OCI-LY7 (cell line): ENCODE data around the gene ZNF652. TPM values are rescaled to one million over a fixed set of nuclear protein-coding genes. Genes with fewer than 3 reads are reported as not detected.

ENCODE experiments used
- BruUV-seq: library from RNA; stranded (reverse); fragments of 400-500 nt; replicated peaks from 2 replicates; lab custom pipeline; 2021; lab: Mats Ljungman, UMichigan
- CTCF ChIA-PET: fragments of 300-600 bp; sonication (Branson Sonifier 250); formaldehyde crosslinking; loops from one replicate; lab custom pipeline; 2022; ENCODE audit warnings: antibody characterized with exemption; ENCODE audit not compliant: unreplicated experiment; lab: Charles Lee
- POLR2A ChIA-PET: fragments of 300-600 bp; sonication (Branson Sonifier 250); formaldehyde crosslinking; loops from one replicate; lab custom pipeline; 2022; ENCODE audit warnings: antibody characterized with exemption; lab: Charles Lee
- DNase-seq: peaks from one replicate; pipeline ENCODE4 v3.0.0-alpha.2; 2015; ENCODE audit warnings: low spot score
- H2AFZ ChIP-seq: fragments of 200-600 bp; sonication (generic), shearing (Covaris generic); 2 replicates; pipeline ENCODE4 v1.6.1; 2014; ENCODE audit warnings: mild to moderate bottlenecking, antibody characterized with exemption, low read length, moderate library complexity
- H3K27ac ChIP-seq: fragments of 200-600 bp; sonication (generic); 2 replicates; pipeline ENCODE4 v1.5.1; 2014; ENCODE audit warnings: mixed run types, low read depth, mild to moderate bottlenecking, moderate library complexity, low read length, inconsistent platforms; ENCODE audit not compliant: poor library complexity, severe bottlenecking
- H3K36me3 ChIP-seq: fragments of 200-600 bp; sonication (generic); 2 replicates; pipeline ENCODE4 v1.6.1; 2014; ENCODE audit warnings: mild to moderate bottlenecking, antibody characterized with exemption, low read length, moderate library complexity, mixed read lengths; ENCODE audit not compliant: insufficient read depth
- H3K4me1 ChIP-seq: fragments of 200-600 bp; sonication (generic); 2 replicates; pipeline ENCODE4 v1.5.1; 2014; ENCODE audit warnings: mild to moderate bottlenecking, low read length; ENCODE audit not compliant: insufficient read depth, poor library complexity, severe bottlenecking
- H3K4me2 ChIP-seq: fragments of 200-600 bp; sonication (generic); 2 replicates; pipeline ENCODE4 v1.6.1; 2014; ENCODE audit warnings: mild to moderate bottlenecking, low read length
- H3K4me3 ChIP-seq: fragments of 200-600 bp; sonication (generic); 2 replicates; pipeline ENCODE4 v1.5.1; 2014; ENCODE audit warnings: mild to moderate bottlenecking, low read depth, low read length; ENCODE audit not compliant: poor library complexity, severe bottlenecking
- H3K79me2 ChIP-seq: fragments of 200-600 bp; sonication (generic); 2 replicates; pipeline ENCODE4 v1.6.1; 2016; ENCODE audit warnings: low read depth, mild to moderate bottlenecking, low read length, moderate library complexity, mixed read lengths; ENCODE audit not compliant: insufficient read depth
- H3K9me2 ChIP-seq: fragments of 200-600 bp; sonication (generic); 2 replicates; pipeline ENCODE4 v1.6.1; 2016; ENCODE audit warnings: mild to moderate bottlenecking, low read length, mixed read lengths; ENCODE audit not compliant: insufficient read depth
- H3K9me3 ChIP-seq: fragments of 200-600 bp; sonication (generic); 2 replicates; pipeline ENCODE4 v1.6.1; 2014; ENCODE audit warnings: mild to moderate bottlenecking, mixed run types, low read length, mixed read lengths
- H4K20me1 ChIP-seq: fragments of 200-600 bp; sonication (generic); 2 replicates; pipeline ENCODE4 v1.6.1; 2014; ENCODE audit warnings: mild to moderate bottlenecking, antibody characterized with exemption, low read length, moderate library complexity, mixed read lengths; ENCODE audit not compliant: insufficient read depth
- EZH2phosphoT487 ChIP-seq: fragments of 200-600 bp; sonication (generic); IDR thresholded peaks from 2 replicates; pipeline ENCODE4 v1.6.1; 2018; ENCODE audit warnings: low read depth, borderline replicate concordance, mild to moderate bottlenecking, mixed run types, antibody characterized with exemption, low read length, moderate library complexity, mixed read lengths
- intact Hi-C: fragments of 100-400 bp; cut with micrococcal nuclease; formaldehyde crosslinking; loops from one replicate; pipeline ENCODE4 v1.10.0; 2022; ENCODE audit not compliant: unreplicated experiment
- total RNA-seq, 2 experiments: library from RNA; depleted of rRNA in 1 of 2; stranded (reverse); fragments of >200 nt in 1 of 2; shearing (Covaris generic) in 1 of 2; gene quantifications; 2 replicates each; pipeline ENCODE4 v1.2.3, GENCODE V29; 2014 to 2022
- TF ChIP-seq, protein P1 (sequence below): fragments of 200-600 bp; sonication (generic); conservative IDR thresholded peaks from 2 replicates; pipeline ENCODE4 v1.5.1; 2014; ENCODE audit warnings: mild to moderate bottlenecking, antibody characterized with exemption, low read length, moderate library complexity, mixed read lengths

ZNF652 gene
- total RNA-seq, 2 experiments from 2014 or later, result 36.8 to 69.7 TPM

DNA sequence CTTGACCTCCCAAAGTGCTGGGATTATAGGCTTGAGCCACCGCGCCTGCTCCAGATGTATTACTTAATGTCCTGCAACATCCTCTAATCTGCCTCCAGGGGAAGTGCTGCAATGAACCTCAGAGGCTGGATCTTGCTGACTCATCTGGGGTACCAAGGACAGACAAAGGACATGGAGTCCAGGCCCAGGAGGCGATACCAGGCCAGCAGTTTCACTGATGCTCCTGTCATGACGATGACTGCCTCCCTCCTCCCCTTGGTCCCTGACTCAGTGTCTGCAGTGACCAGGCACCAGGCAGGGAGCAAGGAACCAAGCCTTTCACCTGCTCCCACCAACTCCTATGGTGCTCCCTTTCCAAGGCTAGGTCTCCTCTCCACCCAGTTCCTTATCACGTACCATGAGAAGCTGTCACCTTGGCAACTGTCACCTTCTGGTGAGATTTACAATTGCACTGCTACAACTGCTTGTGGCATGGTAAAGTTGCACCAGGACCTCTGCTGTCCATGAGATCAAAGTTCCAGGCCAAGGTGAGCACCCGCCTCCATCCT lies 109.8 kb downstream of the ZNF652 start:
- H3K9me2 ChIP-seq, result no peaks in the 10 kb centered on the region
- BruUV-seq, result no TSS peak
- intact Hi-C loops, result no loop called here
- no peaks in the 10 kb centered on the region for H3K79me2 ChIP-seq
- CTCF ChIA-PET, result no interaction called here
- TF ChIP-seq EZH2phosphoT487, result no peak
- TF ChIP-seq, protein P1, sequence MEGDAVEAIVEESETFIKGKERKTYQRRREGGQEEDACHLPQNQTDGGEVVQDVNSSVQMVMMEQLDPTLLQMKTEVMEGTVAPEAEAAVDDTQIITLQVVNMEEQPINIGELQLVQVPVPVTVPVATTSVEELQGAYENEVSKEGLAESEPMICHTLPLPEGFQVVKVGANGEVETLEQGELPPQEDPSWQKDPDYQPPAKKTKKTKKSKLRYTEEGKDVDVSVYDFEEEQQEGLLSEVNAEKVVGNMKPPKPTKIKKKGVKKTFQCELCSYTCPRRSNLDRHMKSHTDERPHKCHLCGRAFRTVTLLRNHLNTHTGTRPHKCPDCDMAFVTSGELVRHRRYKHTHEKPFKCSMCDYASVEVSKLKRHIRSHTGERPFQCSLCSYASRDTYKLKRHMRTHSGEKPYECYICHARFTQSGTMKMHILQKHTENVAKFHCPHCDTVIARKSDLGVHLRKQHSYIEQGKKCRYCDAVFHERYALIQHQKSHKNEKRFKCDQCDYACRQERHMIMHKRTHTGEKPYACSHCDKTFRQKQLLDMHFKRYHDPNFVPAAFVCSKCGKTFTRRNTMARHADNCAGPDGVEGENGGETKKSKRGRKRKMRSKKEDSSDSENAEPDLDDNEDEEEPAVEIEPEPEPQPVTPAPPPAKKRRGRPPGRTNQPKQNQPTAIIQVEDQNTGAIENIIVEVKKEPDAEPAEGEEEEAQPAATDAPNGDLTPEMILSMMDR, result no peak
- H3K27ac ChIP-seq, result no peak overlapping the region
- H2AFZ ChIP-seq, result no peak overlapping the region
- no peaks in the 10 kb centered on the region for H3K4me1 ChIP-seq
- H3K4me3 ChIP-seq, result no peak overlapping the region
- no peak overlapping the region for H3K4me2 ChIP-seq
- H4K20me1 ChIP-seq, result no peaks in the 10 kb centered on the region
- no peaks in the 10 kb centered on the region for H3K36me3 ChIP-seq
- POLR2A ChIA-PET, result no interaction called here
- no peaks in the 10 kb centered on the region for H3K9me3 ChIP-seq
- DNase-seq, result no peak

DNA sequence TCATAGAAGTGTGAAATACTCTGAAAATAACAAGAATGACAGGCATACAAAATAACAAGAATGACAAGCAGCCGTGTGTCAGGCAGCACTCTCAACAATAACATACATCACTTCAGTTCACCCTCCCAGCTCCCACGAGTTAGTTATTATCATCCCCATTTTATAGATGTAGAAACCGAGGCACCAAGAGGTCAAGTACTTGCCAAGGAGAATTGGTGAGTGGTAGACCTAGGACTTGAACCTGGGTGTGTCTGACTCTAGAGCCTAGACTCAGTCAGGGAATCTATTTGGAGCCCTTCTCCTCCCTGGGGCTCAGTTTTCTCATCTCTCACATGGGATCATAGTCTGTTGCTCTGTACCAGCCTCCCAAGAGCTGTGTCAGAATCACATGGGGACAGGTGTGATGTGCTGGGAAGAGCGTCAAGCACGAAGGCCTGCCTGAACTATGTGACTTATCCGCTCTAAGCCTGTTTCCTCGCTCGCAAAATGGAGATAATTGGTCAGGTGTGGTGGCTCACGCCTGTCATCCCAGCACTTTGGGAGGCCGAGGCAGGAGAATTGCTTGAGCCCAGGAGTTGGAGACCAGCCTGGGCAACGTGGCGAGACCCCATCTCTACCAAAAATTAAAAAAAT lies 112.0 kb downstream of the ZNF652 start:
- Histone ChIP-seq H2AFZ (no peak overlapping the region), H3K9me3 (no peaks in the 10 kb centered on the region), H3K36me3 (no peaks in the 10 kb centered on the region), H3K4me1 (no peaks in the 10 kb centered on the region), H4K20me1 (no peaks in the 10 kb centered on the region), H3K4me2 (no peak overlapping the region), H3K4me3 (no peak overlapping the region), H3K9me2 (no peaks in the 10 kb centered on the region), H3K79me2 (no peaks in the 10 kb centered on the region), H3K27ac (no peak overlapping the region)
- no TSS peak for BruUV-seq
- TF ChIP-seq, protein P1, result no peak
- no peak for TF ChIP-seq EZH2phosphoT487
- no peak for DNase-seq
- ChIA-PET CTCF (no interaction called here), POLR2A (no interaction called here)
- intact Hi-C loops, result no loop called here

DNA sequence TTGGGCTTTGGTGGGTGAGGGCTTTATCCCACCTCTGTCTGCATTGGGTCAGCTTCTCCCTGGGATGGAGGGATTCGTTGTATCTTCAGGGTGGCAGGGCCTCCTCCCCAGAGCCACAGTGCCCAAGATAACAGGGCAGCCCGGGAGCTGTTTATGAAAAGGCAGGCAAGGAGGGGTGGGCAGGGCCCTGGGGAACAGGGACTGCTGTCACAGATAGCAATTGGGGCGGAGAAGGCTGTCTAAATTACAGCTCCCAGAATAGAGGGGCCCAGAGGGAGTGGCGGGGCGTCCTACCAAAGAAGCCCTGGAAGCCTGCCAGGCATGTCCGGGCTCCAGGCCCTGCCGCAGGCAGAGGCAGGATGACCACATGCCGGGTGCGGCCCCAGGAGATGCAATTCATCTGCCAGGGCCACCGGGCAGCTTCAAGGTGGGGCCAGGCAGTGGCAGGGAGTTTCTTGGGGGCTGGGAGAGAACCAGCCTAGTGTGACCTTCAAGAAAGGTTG lies 112.7 kb downstream of the ZNF652 start:
- no peak for DNase-seq
- Histone ChIP-seq H3K36me3 (no peaks in the 10 kb centered on the region), H3K4me3 (no peak overlapping the region), H2AFZ (no peak overlapping the region), H4K20me1 (no peaks in the 10 kb centered on the region), H3K27ac (no peak overlapping the region), H3K9me3 (no peaks in the 10 kb centered on the region), H3K79me2 (no peaks in the 10 kb centered on the region), H3K4me2 (no peak overlapping the region), H3K4me1 (no peaks in the 10 kb centered on the region), H3K9me2 (no peaks in the 10 kb centered on the region)
- POLR2A ChIA-PET, result no interaction called here
- BruUV-seq, result no TSS peak
- CTCF ChIA-PET, result no interaction called here
- intact Hi-C loops, result no loop called here
- no peak for TF ChIP-seq EZH2phosphoT487
- TF ChIP-seq, protein P1, result no peak
